Lower leg skin (tissue), 4 donors: ENCODE measurements around the gene MASTL. TPM values are rescaled to one million over a fixed set of nuclear protein-coding genes. Genes with fewer than 3 reads are reported as not detected.

Source experiments
- DNase-seq, 2 donors: peaks; one replicate each; pipeline ENCODE4 v3.0.0-alpha.2; 2019; ENCODE audit warnings: low spot score in 2 of 2
- H3K4me3 ChIP-seq: fragments of 200-600 bp; sonication (generic); 2 replicates; pipeline ENCODE4 v1.5.1; 2017; ENCODE audit warnings: mild to moderate bottlenecking, low read depth; ENCODE audit not compliant: poor library complexity, severe bottlenecking
- CTCF ChIP-seq, 3 donors: fragments of 450-650 bp; IDR thresholded peaks; one replicate each; pipeline ENCODE4 v1.5.1; 2016; ENCODE audit warnings: antibody characterized with exemption in 3 of 3, mild to moderate bottlenecking in 3 of 3, moderate library complexity in 2 of 3
- POLR2A ChIP-seq, 2 donors: fragments of 450-650 bp; IDR thresholded peaks; one replicate each; pipeline ENCODE4 v1.6.1; 2016 to 2017; ENCODE audit warnings: antibody characterized with exemption in 2 of 2, mild to moderate bottlenecking in 1 of 2, moderate library complexity in 1 of 2
- WGBS, 2 donors: methylation state at CpG; one replicate each; pipeline ENCODE4 v1.1.5; 2018; 5-methylcytosine and 5-hydroxymethylcytosine counted together
- intact Hi-C: fragments of 100-400 bp; cut with DNase I; formaldehyde crosslinking; loops from one replicate; pipeline ENCODE4 v1.15.0; 2023; ENCODE audit warnings: low total_unique reads
- total RNA-seq, 4 donors: library from RNA; depleted of rRNA; stranded (reverse); fragments of >200 nt; gene quantifications; one replicate each; pipeline ENCODE4 v1.1.0, GENCODE V29; 2016

The MASTL gene
- total RNA-seq, 4 donors from 2014 or later: 6.2 to 13.9 (median 9.3) TPM

GRCh38 chr10:27225642-27226257, 70.6 kb downstream of the MASTL start:
- H3K4me3 ChIP-seq: no peak overlapping the region
- no peak for DNase-seq
- TF ChIP-seq CTCF (IDR thresholded peaks at IDR 0.05) (no peak), POLR2A (IDR thresholded peaks at IDR 0.05) (no peak)
- 58 to 60% methylated on average over 3 of the region's 3 CpGs for WGBS, 2 donors
- intact Hi-C loops: no loop called here

GRCh38 chr10:27230022-27230421, 74.9 kb downstream of the MASTL start:
- intact Hi-C loops: no loop called here
- TF ChIP-seq CTCF (IDR thresholded peaks at IDR 0.05): no peak
- no peak for TF ChIP-seq POLR2A (IDR thresholded peaks at IDR 0.05)
- WGBS, 2 donors: 94 to 100% methylated on average over 1 of the region's 1 CpG
- no peak overlapping the region for H3K4me3 ChIP-seq
- no peak for DNase-seq

DNA sequence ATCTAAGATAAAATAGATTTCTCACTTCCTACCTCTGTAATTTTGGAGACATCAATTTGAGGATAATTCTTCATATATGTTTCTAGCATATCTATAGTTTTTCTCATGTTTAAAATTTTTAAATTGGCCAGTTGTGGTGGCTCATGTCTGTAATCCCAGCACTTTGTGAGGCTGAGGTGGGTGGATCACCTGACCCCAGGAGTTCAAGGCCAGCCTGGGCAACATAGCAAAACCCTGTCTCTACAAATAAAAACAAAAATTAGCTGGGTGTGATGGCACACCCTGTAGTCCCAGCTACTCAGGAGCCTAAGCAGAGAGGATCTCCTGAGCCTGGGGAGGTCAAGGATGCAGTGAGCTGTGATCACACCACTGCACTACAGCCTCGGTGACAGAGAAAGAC, 80.6 kb downstream of the MASTL start:
- no peak overlapping the region for H3K4me3 ChIP-seq
- no peak for TF ChIP-seq CTCF (IDR thresholded peaks at IDR 0.05)
- 85 to 89% methylated on average over 1 of the region's 1 CpG for WGBS, 2 donors
- intact Hi-C loops: no loop called here
- DNase-seq: no peak

Other genes with a start within 250 kb of the MASTL start
- gene ANKRD26, start 54.9 kb upstream of the MASTL start, total RNA-seq: 1 to 10 TPM; 2.4 to 4.7 (median 3.5) TPM
- gene YME1L1, start 968 bp upstream of the MASTL start, total RNA-seq: 10 to 100 TPM; 46.5 to 68.4 (median 56.0) TPM
- gene ACBD5, start 85.4 kb downstream of the MASTL start, total RNA-seq: 10 to 100 TPM; 22.3 to 36.8 (median 33.5) TPM